Right lobe of liver (tissue), 4 donors: ENCODE results near the gene NUP210.

Source experiments
- CTCF ChIP-seq, 4 donors: fragments of 200-600 bp in 3 of 4; fragments of 450-650 bp in 1 of 4; IDR thresholded peaks; one replicate each; pipeline versions ENCODE4 v1.5.1 to v1.8.0; 2016 to 2022; ENCODE audit warnings: antibody characterized with exemption in 4 of 4, mild to moderate bottlenecking in 2 of 4
- POLR2A ChIP-seq: fragments of 450-650 bp; IDR thresholded peaks from one replicate; pipeline ENCODE4 v1.6.1; 2017; ENCODE audit warnings: antibody characterized with exemption, mild to moderate bottlenecking
- donor health status: DM: no; HTN: no; CAD: no.
- donor health status: DM: no; HTN: no; CAD: no.
- donor health status: DM: no; HTN: yes; CAD: no.

GRCh38 chr3:13308380-13308801, 111.7 kb downstream of the NUP210 start:
- peak; percentile 7 to 34 (median 30) for TF ChIP-seq CTCF (IDR thresholded peaks at IDR 0.05)
- TF ChIP-seq POLR2A: no peak
